ENCODE measurements around the gene IRS2.
A peak's percentile ranks its signal among the peaks of the same experiment; 100 is the strongest.

Gene IRS2

GRCh38 chr13:109767023-109767422 is 19.4 kb downstream of the IRS2 start:
- H3K9me3 ChIP-seq (ENCODE audit: control insufficient read depth, low read length): no peaks in the 10 kb centered on the region
- 97% methylated on average over 4 of the region's 5 CpGs for whole genome bisulfite sequencing
- H3K27me3 ChIP-seq (ENCODE audit: control insufficient read depth in 1 of 2, insufficient read depth in 1 of 2, low read length in 2 of 2): no peaks in the 10 kb centered on the region

GRCh38 chr13:109764470-109765291 is 21.7 kb downstream of the IRS2 start:
- H3K79me1 ChIP-seq (replicated peaks; ENCODE audit: low read length, poor library complexity, severe bottlenecking): peaks cover 35% of the 10 kb centered on the region
- no peak overlapping the region for H2BK12ac ChIP-seq (ENCODE audit: low read length in 2 of 2)
- H3K4ac ChIP-seq (ENCODE audit: low read depth in 1 of 2, low read length in 2 of 2): no peak overlapping the region
- H3K4me3 ChIP-seq (ENCODE audit: insufficient read depth in 1 of 2, low read depth in 1 of 2, low read length in 2 of 2): no peak overlapping the region
- H2AFZ ChIP-seq (ENCODE audit: low read depth, low read length): no peak overlapping the region
- no peak overlapping the region for H3K27ac ChIP-seq (ENCODE audit: low read length, poor library complexity, severe bottlenecking)
- peak; percentile 47 for DNase-seq
- peak overlapping the region; percentile 79 for H4K8ac ChIP-seq (ENCODE audit: low read length)
- no peaks in the 10 kb centered on the region for H3K9me3 ChIP-seq (ENCODE audit: control insufficient read depth, low read length)
- peaks cover 7 to 9% of the 10 kb centered on the region in 2 experiments for H3K36me3 ChIP-seq (ENCODE audit: control insufficient read depth in 1 of 2, insufficient read depth in 2 of 2, low read depth in 1 of 2, low read length in 2 of 2)
- H3K23ac ChIP-seq (ENCODE audit: low read length in 2 of 2): no peak overlapping the region
- no peak overlapping the region for H4K91ac ChIP-seq (ENCODE audit: low read length)
- peak overlapping the region in 1 of 2 experiments; percentile 70 for H3K18ac ChIP-seq (ENCODE audit: low read depth in 1 of 2, low read length in 2 of 2)
- H2BK120ac ChIP-seq (ENCODE audit: low read depth, low read length): no peak overlapping the region
- no peak overlapping the region for H3K14ac ChIP-seq (ENCODE audit: low read length in 2 of 2)
- H2AK5ac ChIP-seq (ENCODE audit: low read length, severe bottlenecking): no peak overlapping the region
- H2BK5ac ChIP-seq (ENCODE audit: low read depth, low read length, poor library complexity, severe bottlenecking): no peak overlapping the region
- H3K9ac ChIP-seq (ENCODE audit: low read length): no peak overlapping the region
- 71% methylated on average over 9 of the region's 10 CpGs for WGBS
- peaks cover 10% of the 10 kb centered on the region for H3K4me1 ChIP-seq (ENCODE audit: control insufficient read depth, insufficient read depth, low read depth, low read length)
- no peak overlapping the region for H3K4me2 ChIP-seq (ENCODE audit: low read length, poor library complexity, severe bottlenecking)
- H3K27me3 ChIP-seq (ENCODE audit: control insufficient read depth in 1 of 2, insufficient read depth in 1 of 2, low read length in 2 of 2): no peaks in the 10 kb centered on the region
- H2BK15ac ChIP-seq (ENCODE audit: low read depth, poor library complexity, severe bottlenecking): no peak overlapping the region

More at GRCh38 chr13:109767023-109767422, 19.4 kb downstream of the IRS2 start:
- Histone ChIP-seq H3K4me2 (ENCODE audit: low read length, poor library complexity, severe bottlenecking) (no peak overlapping the region), H2AK5ac (ENCODE audit: low read length, severe bottlenecking) (no peak overlapping the region), H3K27ac (ENCODE audit: low read length, poor library complexity, severe bottlenecking) (no peak overlapping the region), H3K9ac (ENCODE audit: low read length) (no peak overlapping the region), H4K91ac (ENCODE audit: low read length) (no peak overlapping the region), H3K4me1 (ENCODE audit: control insufficient read depth, insufficient read depth, low read depth, low read length) (peaks cover 8% of the 10 kb centered on the region), H2BK15ac (ENCODE audit: low read depth, poor library complexity, severe bottlenecking) (peak overlapping the region; percentile 76), H2AFZ (ENCODE audit: low read depth, low read length) (no peak overlapping the region), H2BK12ac (ENCODE audit: low read length in 2 of 2) (no peak overlapping the region), H3K79me1 (replicated peaks; ENCODE audit: low read length, poor library complexity, severe bottlenecking) (peaks cover 44% of the 10 kb centered on the region), H3K23ac (ENCODE audit: low read length in 2 of 2) (no peak overlapping the region), H2BK5ac (ENCODE audit: low read depth, low read length, poor library complexity, severe bottlenecking) (no peak overlapping the region), H4K8ac (ENCODE audit: low read length) (no peak overlapping the region), H3K4ac (ENCODE audit: low read depth in 1 of 2, low read length in 2 of 2) (no peak overlapping the region), H3K4me3 (ENCODE audit: insufficient read depth in 1 of 2, low read depth in 1 of 2, low read length in 2 of 2) (no peak overlapping the region), H3K18ac (ENCODE audit: low read depth in 1 of 2, low read length in 2 of 2) (no peak overlapping the region), H3K14ac (ENCODE audit: low read length in 2 of 2) (peak overlapping the region in 1 of 2 experiments; percentile 78), H2BK120ac (ENCODE audit: low read depth, low read length) (no peak overlapping the region), H3K36me3 (ENCODE audit: control insufficient read depth in 1 of 2, insufficient read depth in 2 of 2, low read depth in 1 of 2, low read length in 2 of 2) (peaks cover 18 to 27% of the 10 kb centered on the region in 2 experiments)
- no peak for DNase-seq

- no peak overlapping the region for H4K91ac ChIP-seq (ENCODE audit: low read length)
- H3K4me2 ChIP-seq (ENCODE audit: low read length, poor library complexity, severe bottlenecking): no peak overlapping the region
- H2BK5ac ChIP-seq (ENCODE audit: low read depth, low read length, poor library complexity, severe bottlenecking): no peak overlapping the region
- H3K14ac ChIP-seq (ENCODE audit: low read length in 2 of 2): no peak overlapping the region
- no peak overlapping the region for H3K9ac ChIP-seq (ENCODE audit: low read length)
- no peak overlapping the region for H3K4ac ChIP-seq (ENCODE audit: low read depth in 1 of 2, low read length in 2 of 2)
- no peak overlapping the region for H3K4me3 ChIP-seq (ENCODE audit: insufficient read depth in 1 of 2, low read depth in 1 of 2, low read length in 2 of 2)
- no peaks in the 10 kb centered on the region for H3K27me3 ChIP-seq (ENCODE audit: control insufficient read depth in 1 of 2, insufficient read depth in 1 of 2, low read length in 2 of 2)
- H3K79me1 ChIP-seq (replicated peaks; ENCODE audit: low read length, poor library complexity, severe bottlenecking): peaks cover 36% of the 10 kb centered on the region
- H2BK12ac ChIP-seq (ENCODE audit: low read length in 2 of 2): no peak overlapping the region
- H3K36me3 ChIP-seq (ENCODE audit: control insufficient read depth in 1 of 2, insufficient read depth in 2 of 2, low read depth in 1 of 2, low read length in 2 of 2): peaks cover 4 to 9% of the 10 kb centered on the region in 2 experiments
- WGBS: 76% methylated on average over 7 of the region's 7 CpGs
- H2BK15ac ChIP-seq (ENCODE audit: low read depth, poor library complexity, severe bottlenecking): no peak overlapping the region
- no peak overlapping the region for H2AFZ ChIP-seq (ENCODE audit: low read depth, low read length)
- no peak overlapping the region for H3K23ac ChIP-seq (ENCODE audit: low read length in 2 of 2)
- H4K8ac ChIP-seq (ENCODE audit: low read length): no peak overlapping the region
- no peaks in the 10 kb centered on the region for H3K9me3 ChIP-seq (ENCODE audit: control insufficient read depth, low read length)
- no peak overlapping the region for H2BK120ac ChIP-seq (ENCODE audit: low read depth, low read length)
- H2AK5ac ChIP-seq (ENCODE audit: low read length, severe bottlenecking): no peak overlapping the region
- DNase-seq: no peak
- no peak overlapping the region for H3K18ac ChIP-seq (ENCODE audit: low read depth in 1 of 2, low read length in 2 of 2)
- no peak overlapping the region for H3K27ac ChIP-seq (ENCODE audit: low read length, poor library complexity, severe bottlenecking)
- H3K4me1 ChIP-seq (ENCODE audit: control insufficient read depth, insufficient read depth, low read depth, low read length): peaks cover 11% of the 10 kb centered on the region
These were observed 22.3 kb downstream of the IRS2 start for GRCh38 chr13:109764045-109764444.

GRCh38 chr13:109762791-109763190 is 23.6 kb downstream of the IRS2 start:
- Histone ChIP-seq H2BK15ac (ENCODE audit: low read depth, poor library complexity, severe bottlenecking) (no peak overlapping the region), H4K8ac (ENCODE audit: low read length) (no peak overlapping the region), H3K9me3 (ENCODE audit: control insufficient read depth, low read length) (no peaks in the 10 kb centered on the region), H2AFZ (ENCODE audit: low read depth, low read length) (no peak overlapping the region), H3K14ac (ENCODE audit: low read length in 2 of 2) (no peak overlapping the region), H3K4me1 (ENCODE audit: control insufficient read depth, insufficient read depth, low read depth, low read length) (peaks cover 11% of the 10 kb centered on the region), H3K4me3 (ENCODE audit: insufficient read depth in 1 of 2, low read depth in 1 of 2, low read length in 2 of 2) (no peak overlapping the region), H4K91ac (ENCODE audit: low read length) (no peak overlapping the region), H3K27ac (ENCODE audit: low read length, poor library complexity, severe bottlenecking) (no peak overlapping the region), H3K18ac (ENCODE audit: low read depth in 1 of 2, low read length in 2 of 2) (no peak overlapping the region), H3K27me3 (ENCODE audit: control insufficient read depth in 1 of 2, insufficient read depth in 1 of 2, low read length in 2 of 2) (no peaks in the 10 kb centered on the region), H3K4me2 (ENCODE audit: low read length, poor library complexity, severe bottlenecking) (no peak overlapping the region), H3K23ac (ENCODE audit: low read length in 2 of 2) (no peak overlapping the region), H3K9ac (ENCODE audit: low read length) (no peak overlapping the region), H2AK5ac (ENCODE audit: low read length, severe bottlenecking) (no peak overlapping the region), H3K4ac (ENCODE audit: low read depth in 1 of 2, low read length in 2 of 2) (no peak overlapping the region), H3K36me3 (ENCODE audit: control insufficient read depth in 1 of 2, insufficient read depth in 2 of 2, low read depth in 1 of 2, low read length in 2 of 2) (peaks cover 0 to 6% of the 10 kb centered on the region in 2 experiments), H2BK5ac (ENCODE audit: low read depth, low read length, poor library complexity, severe bottlenecking) (no peak overlapping the region), H2BK12ac (ENCODE audit: low read length in 2 of 2) (no peak overlapping the region), H3K79me1 (replicated peaks; ENCODE audit: low read length, poor library complexity, severe bottlenecking) (peaks cover 34% of the 10 kb centered on the region), H2BK120ac (ENCODE audit: low read depth, low read length) (no peak overlapping the region)
- 94% methylated on average over 6 of the region's 6 CpGs for WGBS
- DNase-seq: no peak

All from mesenchymal stem cell (in vitro differentiated cells and primary cell).